HEK293T (cell line): ENCODE results near the gene LRMDA.
"Not testable (repeated sequence)": the region's sequence is repeated elsewhere in the genome, so short reads cannot be mapped to it uniquely, and the experiment has no call there.

Experiments used
- CTCF ChIA-PET: fragments of 350-600 bp; formaldehyde crosslinking; extraction: SDS; loops from one replicate; lab custom pipeline; 2021; ENCODE audit warnings: antibody characterized with exemption, inconsistent platforms; lab: Yijun Ruan, JAX
- POLR2A ChIA-PET: fragments of 350-600 bp; formaldehyde crosslinking; extraction: SDS; loops from one replicate; lab custom pipeline; 2020; ENCODE audit warnings: antibody characterized with exemption, inconsistent platforms; lab: Yijun Ruan, JAX
- DNase-seq: peaks from one replicate; pipeline ENCODE4 v3.0.0; 2012; ENCODE audit warnings: mixed read lengths; ENCODE audit errors: extremely low spot score
- ARNT ChIP-seq: fragments of 450-650 bp; IDR thresholded peaks from 2 replicates; pipeline ENCODE4 v1.6.1; 2017; ENCODE audit warnings: mild to moderate bottlenecking
- BHLHE40 ChIP-seq: fragments of 450-650 bp; IDR thresholded peaks from 2 replicates; pipeline ENCODE4 v1.6.1; 2016; ENCODE audit warnings: mild to moderate bottlenecking, moderate library complexity, borderline replicate concordance
- CTBP1 ChIP-seq: fragments of 450-650 bp; IDR thresholded peaks from 2 replicates; pipeline ENCODE4 v1.6.1; 2016; ENCODE audit warnings: borderline replicate concordance
- ELF4 ChIP-seq: fragments of 450-650 bp; IDR thresholded peaks from 2 replicates; pipeline ENCODE4 v1.6.1; 2017; ENCODE audit warnings: antibody characterized with exemption
- FOXA1 ChIP-seq: fragments of 450-650 bp; IDR thresholded peaks from 2 replicates; pipeline ENCODE4 v1.6.1; 2016; ENCODE audit warnings: mild to moderate bottlenecking
- FOXK2 ChIP-seq: fragments of 450-650 bp; IDR thresholded peaks from 2 replicates; pipeline ENCODE4 v1.6.1; 2016; ENCODE audit warnings: mild to moderate bottlenecking
- FOXM1 ChIP-seq: fragments of 450-650 bp; IDR thresholded peaks from 2 replicates; pipeline ENCODE4 v1.6.1; 2017; ENCODE audit warnings: mild to moderate bottlenecking, borderline replicate concordance
- HDGF ChIP-seq: fragments of 450-650 bp; IDR thresholded peaks from 2 replicates; pipeline ENCODE4 v1.6.1; 2017; ENCODE audit warnings: antibody characterized with exemption, borderline replicate concordance
- L3MBTL2 ChIP-seq: fragments of 450-650 bp; conservative IDR thresholded peaks from 2 replicates; pipeline ENCODE4 v1.6.1; 2016; ENCODE audit warnings: mild to moderate bottlenecking
- LEF1 ChIP-seq: fragments of 450-650 bp; IDR thresholded peaks from 2 replicates; pipeline ENCODE4 v1.6.1; 2017; ENCODE audit warnings: mild to moderate bottlenecking, borderline replicate concordance
- NFRKB ChIP-seq: fragments of 450-650 bp; IDR thresholded peaks from 2 replicates; pipeline ENCODE4 v1.6.1; 2016; ENCODE audit warnings: mild to moderate bottlenecking, moderate library complexity
- SP1 ChIP-seq: fragments of 450-650 bp; IDR thresholded peaks from 2 replicates; pipeline ENCODE4 v1.6.1; 2017
- SUZ12 ChIP-seq: fragments of 450-650 bp; IDR thresholded peaks from 2 replicates; pipeline ENCODE4 v1.6.1; 2016; ENCODE audit warnings: mild to moderate bottlenecking
- TARDBP ChIP-seq: fragments of 450-650 bp; IDR thresholded peaks from 2 replicates; pipeline ENCODE4 v1.6.1; 2016
- ZNF384 ChIP-seq: fragments of 450-650 bp; IDR thresholded peaks from 2 replicates; pipeline ENCODE4 v1.6.1; 2016
- TF ChIP-seq, protein P1 (sequence below): fragments of 450-650 bp; IDR thresholded peaks from 2 replicates; pipeline ENCODE4 v1.6.1; 2016

LRMDA gene

DNA sequence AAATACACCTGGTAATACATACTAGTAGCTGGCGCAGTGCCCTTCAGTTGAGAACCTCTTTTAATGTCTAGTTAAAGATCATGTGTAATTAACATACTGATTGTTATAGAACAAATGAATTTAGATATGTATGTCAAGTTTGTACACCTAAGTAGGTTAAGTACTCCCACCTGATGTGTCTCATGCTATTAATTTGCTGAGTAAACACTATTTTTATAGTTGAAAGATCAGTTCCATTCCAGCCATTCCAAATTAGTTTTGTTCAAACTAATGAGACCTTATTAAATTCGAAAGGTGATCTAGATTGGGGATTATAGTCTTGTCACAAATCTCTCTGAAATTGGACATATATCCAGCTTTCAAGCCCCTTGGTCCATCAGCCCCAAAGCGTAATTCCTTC is 710.0 kb downstream of the LRMDA start:
- POLR2A ChIA-PET, result no interaction called here
- DNase-seq, result no peak
- CTCF ChIA-PET, result interaction anchor here (1.0 kb wide), 1 partner anchor 162 kb away, joined by 3 read pairs; no protein-coding TSS in a partner anchor
- TF ChIP-seq L3MBTL2, result no peak
- TF ChIP-seq HDGF, result no peak
- no peak for TF ChIP-seq FOXA1
- no peak for TF ChIP-seq FOXK2
- TF ChIP-seq ELF4, result no peak
- no peak for TF ChIP-seq SP1
- no peak for TF ChIP-seq TARDBP
- no peak for TF ChIP-seq LEF1
- no peak for TF ChIP-seq ARNT
- TF ChIP-seq FOXM1, result no peak
- TF ChIP-seq, protein P1, sequence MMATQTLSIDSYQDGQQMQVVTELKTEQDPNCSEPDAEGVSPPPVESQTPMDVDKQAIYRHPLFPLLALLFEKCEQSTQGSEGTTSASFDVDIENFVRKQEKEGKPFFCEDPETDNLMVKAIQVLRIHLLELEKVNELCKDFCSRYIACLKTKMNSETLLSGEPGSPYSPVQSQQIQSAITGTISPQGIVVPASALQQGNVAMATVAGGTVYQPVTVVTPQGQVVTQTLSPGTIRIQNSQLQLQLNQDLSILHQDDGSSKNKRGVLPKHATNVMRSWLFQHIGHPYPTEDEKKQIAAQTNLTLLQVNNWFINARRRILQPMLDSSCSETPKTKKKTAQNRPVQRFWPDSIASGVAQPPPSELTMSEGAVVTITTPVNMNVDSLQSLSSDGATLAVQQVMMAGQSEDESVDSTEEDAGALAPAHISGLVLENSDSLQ, result no peak
- no peak for TF ChIP-seq CTBP1
- TF ChIP-seq SUZ12, result no peak
- no peak for TF ChIP-seq NFRKB
- TF ChIP-seq ZNF384, result no peak
- no peak for TF ChIP-seq BHLHE40

DNA sequence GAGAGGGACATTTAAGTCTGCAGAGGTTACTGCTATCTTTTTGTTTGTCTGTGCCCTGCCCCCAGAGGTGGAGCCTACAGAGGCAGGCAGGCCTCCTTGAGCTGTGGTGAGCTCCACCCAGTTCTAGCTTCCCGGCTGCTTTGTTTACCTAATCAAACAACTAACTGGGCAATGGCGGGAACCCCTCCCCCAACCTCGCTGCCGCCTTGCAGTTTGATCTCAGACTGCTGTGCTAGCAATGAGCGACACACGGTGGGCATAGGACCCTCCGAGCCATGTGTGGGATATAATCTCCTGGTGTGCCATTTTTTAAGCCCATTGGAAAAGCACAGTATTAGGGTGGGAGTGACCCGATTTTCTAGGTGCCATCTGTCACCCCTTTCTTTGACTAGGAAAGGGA is 716.8 kb downstream of the LRMDA start:
- CTCF ChIA-PET, DNase-seq, POLR2A ChIA-PET: not testable (repeated sequence)

DNA sequence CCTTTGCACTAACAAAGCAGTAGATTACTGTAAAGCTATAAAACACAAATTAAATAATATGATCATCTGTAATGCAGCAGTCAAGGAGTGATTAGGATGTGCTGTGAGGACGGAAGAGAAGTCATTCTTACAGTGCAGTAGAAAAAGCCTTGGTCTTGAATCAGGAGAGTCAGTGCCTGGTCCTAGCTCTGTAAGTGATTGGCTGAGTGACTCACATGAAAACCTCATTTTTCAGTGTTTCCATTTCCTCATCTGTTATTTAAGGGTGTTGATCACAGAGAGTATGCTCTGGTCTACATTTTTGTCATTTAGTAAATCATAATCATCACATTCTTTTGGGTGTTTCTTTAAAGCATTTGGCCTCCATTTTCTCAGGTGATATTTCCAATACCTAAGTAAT is 717.8 kb downstream of the LRMDA start:
- ChIA-PET POLR2A (no interaction called here), CTCF (no interaction called here)
- TF ChIP-seq ELF4, result no peak
- TF ChIP-seq ARNT, result no peak
- TF ChIP-seq L3MBTL2, result no peak
- TF ChIP-seq, protein P1, result no peak
- no peak for TF ChIP-seq FOXM1
- TF ChIP-seq SP1, result no peak
- TF ChIP-seq ZNF384, result no peak
- no peak for TF ChIP-seq HDGF
- no peak for TF ChIP-seq NFRKB
- TF ChIP-seq TARDBP, result no peak
- no peak for TF ChIP-seq CTBP1
- no peak for TF ChIP-seq LEF1
- DNase-seq, result no peak

DNA sequence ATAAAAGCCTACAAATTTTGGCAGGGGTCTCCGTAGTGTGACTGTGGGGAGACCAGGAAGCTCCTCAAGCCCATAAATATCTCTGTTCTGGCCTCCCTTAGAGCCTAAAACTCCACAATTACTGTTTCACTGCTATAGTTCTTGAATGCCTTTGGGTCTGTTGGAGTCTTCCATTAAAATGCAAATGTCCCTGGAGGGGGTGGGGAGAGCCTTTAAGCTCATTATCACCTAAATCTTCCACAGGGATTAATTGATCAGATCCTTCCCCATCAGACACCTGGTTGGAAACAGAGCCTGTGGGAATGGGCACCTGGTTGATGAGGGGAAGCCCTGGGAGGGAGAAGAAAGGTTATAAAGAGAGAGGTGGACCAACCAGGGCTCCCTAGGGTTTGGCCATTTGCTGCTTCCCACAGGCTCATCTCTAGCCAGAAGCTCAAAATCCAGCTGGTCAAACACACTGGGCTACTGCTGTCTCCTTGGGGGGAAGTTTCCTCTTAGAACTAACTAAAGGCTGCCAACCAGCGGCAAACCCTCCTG is 718.2 kb downstream of the LRMDA start:
- ChIA-PET CTCF (interaction anchor here (0.7 to 1.4 kb wide), 3 partner anchors 11 to 568 kb away, joined by 3 to 5 read pairs (median 3); no protein-coding TSS in a partner anchor), POLR2A (interaction anchor here (1.6 kb wide), 2 partner anchors 10 to 36 kb away, joined by 4 read pairs; no protein-coding TSS in a partner anchor)
- TF ChIP-seq ELF4 (no peak), FOXA1 (no peak), LEF1 (no peak), SP1 (no peak), BHLHE40 (no peak), TARDBP (no peak), FOXM1 (no peak)
- DNase-seq, result no peak

DNA sequence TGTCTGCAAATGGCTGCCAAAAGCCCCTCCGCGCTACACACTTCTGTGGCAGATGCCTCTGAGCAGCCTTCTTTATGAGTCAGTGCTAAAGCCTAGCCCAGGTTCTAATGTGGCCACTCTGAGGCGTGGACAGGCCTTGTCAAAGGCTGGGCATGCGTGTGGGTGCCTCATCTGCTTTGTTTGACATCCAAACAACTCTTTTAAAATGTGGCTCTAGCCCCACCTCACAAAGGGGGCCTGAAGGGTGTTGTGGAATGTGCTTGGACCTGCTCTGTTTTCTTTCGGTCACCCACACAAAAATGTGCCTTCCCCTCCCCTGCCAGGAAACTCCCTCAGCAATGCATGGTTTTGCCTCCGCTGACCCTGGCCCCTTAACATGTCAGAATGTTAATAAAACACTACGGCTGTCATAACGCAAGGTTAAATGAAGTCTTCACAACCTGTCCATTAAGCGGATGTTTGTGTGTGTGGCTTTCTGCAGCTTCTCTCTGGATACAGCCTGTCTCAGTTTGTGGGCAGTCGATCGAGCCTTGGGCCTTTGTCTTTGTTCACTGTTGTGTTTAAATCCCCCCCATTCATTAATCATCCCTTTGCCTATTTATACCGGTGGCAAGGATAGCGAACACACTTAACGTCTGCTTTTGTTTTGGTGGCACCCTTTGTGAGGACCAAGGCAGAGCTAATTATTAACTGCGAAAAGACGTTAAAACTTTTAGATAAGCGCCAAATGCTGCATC is 718.9 kb downstream of the LRMDA start:
- CTCF ChIA-PET, result interaction anchor here (0.7 to 1.4 kb wide), 5 partner anchors 10 to 569 kb away, joined by 3 to 5 read pairs (median 3); no protein-coding TSS in a partner anchor
- POLR2A ChIA-PET, result interaction anchor here (0.8 to 1.6 kb wide), 3 partner anchors 10 to 159 kb away, joined by 4 read pairs; no protein-coding TSS in a partner anchor
- TF ChIP-seq FOXK2, result no peak
- no peak for TF ChIP-seq FOXM1
- TF ChIP-seq FOXA1, result no peak
- no peak for TF ChIP-seq ZNF384
- no peak for TF ChIP-seq L3MBTL2
- no peak for TF ChIP-seq ARNT
- TF ChIP-seq, protein P1, result no peak
- TF ChIP-seq LEF1, result no peak
- TF ChIP-seq CTBP1, result no peak
- TF ChIP-seq ELF4, result no peak
- TF ChIP-seq TARDBP, result no peak
- TF ChIP-seq HDGF, result no peak
- no peak for TF ChIP-seq SP1
- TF ChIP-seq SUZ12, result no peak
- no peak for TF ChIP-seq NFRKB
- no peak for TF ChIP-seq BHLHE40
- DNase-seq, result no peak

DNA sequence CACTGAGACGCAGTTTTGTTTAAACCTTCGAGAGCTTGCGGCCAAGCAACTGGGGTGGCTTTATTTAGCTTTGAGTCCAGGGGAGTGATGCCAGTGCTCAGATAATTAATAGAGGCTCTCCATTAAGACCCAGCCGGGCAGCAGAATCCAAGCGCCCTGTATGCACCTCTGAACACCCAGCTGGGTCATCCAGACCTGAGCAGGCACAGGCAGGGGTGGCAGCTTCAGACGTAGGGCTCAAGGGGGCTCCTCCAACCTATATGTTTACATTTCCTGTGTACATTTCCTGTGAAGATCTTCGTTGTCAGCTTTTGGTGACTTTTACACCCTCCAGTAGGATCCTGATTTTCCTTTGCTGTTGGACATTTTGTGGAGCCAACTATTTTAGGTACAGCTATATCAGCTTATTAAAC is 719.5 kb downstream of the LRMDA start:
- ChIA-PET CTCF (interaction anchor here (0.7 to 1.4 kb wide), 3 partner anchors 10 to 64 kb away, joined by 3 to 5 read pairs (median 4); no protein-coding TSS in a partner anchor), POLR2A (interaction anchor here (0.8 to 1.6 kb wide), 3 partner anchors 9 to 159 kb away, joined by 4 read pairs; no protein-coding TSS in a partner anchor)
- no peak for DNase-seq
- TF ChIP-seq FOXA1, result no peak
- no peak for TF ChIP-seq ZNF384
- TF ChIP-seq ELF4, result no peak
- TF ChIP-seq SUZ12, result no peak
- TF ChIP-seq BHLHE40, result no peak
